NCI-H524 (cell line): Measurements from ENCODE around the gene NFE2L3.
"Not testable (repeated sequence)": the region's sequence is repeated elsewhere in the genome, so short reads cannot be mapped to it uniquely, and the experiment has no call there.

Source experiments
- DNase-seq, 2 experiments: peaks; one replicate each; lab custom pipeline; 2025; lab: John Stamatoyannopoulos, UW

NFE2L3 gene

GRCh38 chr7:26147646-26148306, 4.2 kb upstream of the NFE2L3 start:
- not testable (repeated sequence) for DNase-seq

DNA sequence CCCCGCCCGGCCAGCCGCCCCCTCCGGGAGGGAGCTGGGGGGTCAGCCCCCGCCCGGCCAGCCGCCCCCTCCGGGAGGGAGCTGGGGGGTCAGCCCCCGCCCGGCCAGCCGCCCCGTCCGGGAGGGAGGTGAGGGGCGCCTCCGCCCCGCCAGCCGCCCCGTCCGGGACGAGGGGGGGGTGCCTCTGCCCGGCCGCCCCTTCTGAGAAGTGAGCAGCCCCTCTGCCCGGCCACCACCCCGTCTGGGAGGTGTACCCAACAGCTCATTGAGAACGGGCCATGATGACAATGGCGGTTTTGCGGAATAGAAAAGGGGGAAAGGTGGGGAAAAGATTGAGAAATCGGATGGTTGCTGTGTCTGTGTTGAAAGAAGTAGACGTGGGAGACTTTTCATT, 3.7 kb upstream of the NFE2L3 start:
- not testable (repeated sequence) for DNase-seq

GRCh38 chr7:26149391-26149977, 2.5 kb upstream of the NFE2L3 start:
- DNase-seq, result no peak

DNA sequence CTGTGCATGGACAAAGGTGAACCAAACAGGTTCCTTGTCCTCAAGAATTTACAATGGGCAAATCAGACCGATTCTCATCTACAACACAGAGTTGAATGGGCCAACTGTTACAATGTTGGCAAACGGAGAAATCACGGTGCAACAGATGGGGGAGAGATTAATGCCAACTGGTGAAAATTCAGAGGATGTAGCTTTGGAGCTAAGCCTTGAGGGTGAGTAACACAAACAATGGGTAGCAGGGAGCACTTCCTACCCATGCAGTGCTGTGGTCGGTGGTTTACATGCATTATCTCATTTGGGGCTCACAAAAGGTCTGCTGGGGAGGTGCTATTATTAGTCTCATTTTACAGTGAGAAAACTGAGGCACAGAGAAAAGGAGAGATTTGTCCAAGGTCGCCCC, 902 bp upstream of the NFE2L3 start:
- DNase-seq, result peak; percentile 85 to 91

GRCh38 chr7:26151650-26151952, 397 bp upstream of the NFE2L3 start:
- peak; percentile 24 to 36 for DNase-seq

DNA sequence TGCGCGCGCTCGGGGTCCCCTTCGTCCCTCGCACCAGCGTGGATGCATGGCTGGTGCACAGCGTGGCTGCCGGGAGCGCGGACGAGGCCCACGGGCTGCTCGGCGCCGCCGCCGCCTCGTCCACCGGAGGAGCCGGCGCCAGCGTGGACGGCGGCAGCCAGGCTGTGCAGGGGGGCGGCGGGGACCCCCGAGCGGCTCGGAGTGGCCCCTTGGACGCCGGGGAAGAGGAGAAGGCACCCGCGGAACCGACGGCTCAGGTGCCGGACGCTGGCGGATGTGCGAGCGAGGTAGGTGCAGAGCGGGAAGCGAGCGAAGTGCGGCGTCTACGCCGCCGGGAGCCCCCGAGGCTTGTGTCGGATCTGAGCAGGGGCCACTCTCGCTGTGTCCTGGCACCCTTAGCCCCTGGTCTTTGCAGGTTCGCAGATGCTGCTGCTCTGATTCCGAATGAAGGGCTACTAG, 813 bp downstream of the NFE2L3 start:
- DNase-seq, result peak in 1 of 2 experiments; percentile 12

GRCh38 chr7:26153241-26153822, 1.3 kb downstream of the NFE2L3 start:
- no peak for DNase-seq

DNA sequence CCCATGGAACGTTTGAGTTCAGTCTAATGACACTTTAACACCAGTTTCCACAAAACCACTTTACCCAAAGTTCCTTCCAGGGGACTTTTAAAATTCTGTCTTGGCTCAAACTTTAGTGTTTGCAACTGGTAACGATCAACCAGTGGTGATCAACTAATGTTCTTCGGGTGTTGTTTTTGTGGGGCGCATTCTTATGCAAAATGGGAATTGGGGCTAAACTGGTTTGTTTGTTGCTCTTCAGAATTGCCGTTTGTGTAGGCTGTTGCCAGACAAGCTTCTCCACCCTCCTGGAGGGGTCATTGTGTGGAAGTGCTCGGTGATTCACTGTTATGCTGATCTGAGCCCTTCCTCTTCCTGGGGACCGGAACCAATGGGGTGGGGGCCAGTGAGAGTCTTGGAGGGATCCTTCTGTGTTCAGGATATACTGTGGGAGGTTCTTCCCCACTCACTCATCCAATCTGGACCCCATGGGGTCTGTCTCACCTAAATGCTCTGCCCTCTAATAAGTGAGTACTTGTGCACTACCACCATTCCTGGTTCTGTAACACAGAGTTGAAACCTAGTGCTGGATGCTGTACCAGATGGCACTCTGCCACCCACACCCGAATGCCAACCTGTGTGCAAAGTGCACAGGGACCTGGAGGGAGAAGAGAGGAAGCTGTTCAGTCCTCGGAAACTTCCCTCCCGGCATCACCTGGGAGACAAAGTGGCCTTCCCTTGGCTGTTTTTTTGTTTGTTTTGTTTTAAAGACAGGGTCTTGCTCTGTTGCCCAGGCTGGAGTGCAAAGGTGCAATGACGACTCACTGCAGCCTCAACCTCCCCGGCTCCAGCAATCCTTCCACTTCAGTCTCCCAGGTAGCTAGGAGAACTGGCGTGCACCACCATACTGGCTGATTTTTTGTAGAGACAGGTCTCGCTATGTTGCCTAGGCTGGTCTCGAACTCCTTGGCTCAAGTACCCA, 2.1 kb downstream of the NFE2L3 start:
- DNase-seq, result no peak

GRCh38 chr7:26155531-26156375, 3.8 kb downstream of the NFE2L3 start:
- DNase-seq, result peak in 1 of 2 experiments; percentile 50

DNA sequence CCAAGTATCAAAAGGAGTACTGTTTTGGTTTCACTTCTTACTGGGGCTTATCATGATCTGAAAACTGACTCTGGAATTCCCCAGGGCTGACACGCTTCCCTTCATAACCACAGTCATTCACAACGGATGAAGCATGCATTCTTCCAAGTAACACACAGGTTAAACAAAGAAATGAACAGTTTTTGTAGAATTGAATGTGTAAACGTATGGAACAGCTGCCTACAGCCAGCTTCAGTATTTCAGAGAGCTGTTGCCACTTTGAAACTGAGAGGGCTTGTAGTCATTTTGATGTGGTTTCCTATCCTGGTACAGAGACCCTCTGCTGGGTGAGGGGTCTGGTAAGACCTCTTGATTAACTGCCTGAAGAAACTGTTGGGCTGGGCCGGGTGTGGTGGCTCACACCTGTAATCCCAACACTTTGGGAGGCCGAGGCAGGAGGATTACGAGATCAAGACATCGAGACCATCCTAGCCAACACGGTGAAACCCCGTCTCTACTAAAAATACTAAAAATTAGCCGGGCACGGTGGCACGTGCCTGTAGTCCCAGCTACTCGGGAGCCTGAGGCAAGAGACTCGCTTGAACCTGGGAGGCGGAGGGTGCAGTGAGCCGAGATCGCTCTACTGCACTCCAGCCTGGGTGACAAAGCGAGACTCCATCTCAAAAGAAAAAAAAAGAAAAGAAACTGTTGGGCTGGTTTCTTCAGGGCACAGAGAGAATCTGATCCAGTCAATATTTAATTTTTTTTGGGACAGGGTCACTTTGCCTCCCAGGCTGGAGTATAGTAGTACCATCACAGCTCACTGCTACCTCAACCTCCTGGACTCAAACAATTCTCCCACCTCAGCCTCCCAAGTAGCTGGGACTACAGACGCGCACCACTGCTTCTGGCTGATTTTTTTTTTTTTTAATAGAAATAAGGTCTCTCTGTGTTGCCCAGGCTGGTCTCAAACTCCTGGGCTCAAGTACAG, 4.7 kb downstream of the NFE2L3 start:
- no peak for DNase-seq

GRCh38 chr7:26157520-26158105, 5.6 kb downstream of the NFE2L3 start:
- no peak for DNase-seq

- no peak for DNase-seq
These were observed 7.2 kb downstream of the NFE2L3 start for GRCh38 chr7:26159243-26159642.

DNA sequence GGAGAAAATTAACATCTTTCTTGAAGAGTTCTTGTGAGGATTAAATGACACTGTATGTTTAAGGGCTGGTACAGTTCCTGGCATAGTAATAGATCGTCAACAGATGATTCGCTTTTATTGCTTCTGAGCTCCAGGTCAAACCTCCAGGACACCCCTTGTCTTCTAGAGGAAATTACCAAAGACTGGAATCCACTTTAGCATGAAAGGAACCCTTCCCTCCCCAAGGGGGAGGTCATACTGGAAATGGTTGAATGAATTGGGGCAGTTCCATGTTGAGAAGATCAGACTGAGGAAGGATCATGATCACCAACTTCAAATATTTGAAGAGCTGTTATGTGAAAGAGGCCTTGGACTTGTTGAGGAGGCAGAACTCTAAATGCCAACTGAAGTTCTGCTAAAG, 8.9 kb downstream of the NFE2L3 start:
- DNase-seq, result no peak

- no peak for DNase-seq
These were observed 10.4 kb downstream of the NFE2L3 start for GRCh38 chr7:26162431-26162830.

GRCh38 chr7:26163804-26164203, 11.8 kb downstream of the NFE2L3 start:
- DNase-seq, result not testable (repeated sequence)

GRCh38 chr7:26165950-26166683, 14.1 kb downstream of the NFE2L3 start:
- no peak for DNase-seq

DNA sequence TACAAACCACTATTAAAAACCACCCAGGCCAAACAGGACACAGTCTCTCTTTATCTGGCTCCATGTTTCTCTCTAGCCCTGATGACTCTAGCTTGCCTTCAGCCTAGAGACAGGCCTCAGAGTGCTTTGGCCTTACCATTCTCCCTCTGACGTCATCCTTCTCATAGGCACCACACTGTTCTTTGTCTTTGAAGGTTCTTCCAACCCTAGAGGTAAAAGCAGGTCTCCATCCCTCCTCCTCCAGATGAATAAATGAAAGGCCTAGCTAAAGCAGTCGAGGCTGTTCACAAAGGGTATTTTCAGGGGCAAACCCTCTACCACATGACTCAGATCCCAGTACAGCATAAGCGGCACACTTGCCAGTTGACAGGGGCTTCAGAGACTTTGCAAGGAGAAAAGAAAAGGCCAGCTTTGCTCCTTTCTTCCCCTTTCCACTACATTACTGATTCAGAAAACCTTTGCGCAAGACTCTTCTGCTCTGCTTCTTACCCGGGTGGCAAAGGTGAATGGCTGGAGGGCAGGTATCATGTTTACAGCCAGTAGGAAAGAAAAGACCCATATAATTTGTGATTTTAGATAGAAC, 14.8 kb downstream of the NFE2L3 start:
- DNase-seq, result no peak

GRCh38 chr7:26167303-26167934, 15.4 kb downstream of the NFE2L3 start:
- no peak for DNase-seq
